Measurements from ENCODE around the gene SCARF1. TPM values are rescaled to one million over a fixed set of nuclear protein-coding genes. Genes with fewer than 3 reads are reported as not detected.

Gene SCARF1
- total RNA-seq, 1 donor from 2014 or later: 101 TPM

- peak; percentile 81 for DNase-seq (ENCODE audit: low read depth, low spot score)
These were observed 3.7 kb upstream of the SCARF1 start for GRCh38 chr17:1648963-1649843.

GRCh38 chr17:1648173-1648962 lies 2.8 kb upstream of the SCARF1 start:
- DNase-seq (ENCODE audit: low read depth, low spot score): no peak

- DNase-seq (ENCODE audit: low read depth, low spot score): no peak
These were observed 2.3 kb upstream of the SCARF1 start for GRCh38 chr17:1647802-1648171.

- no peak for DNase-seq (ENCODE audit: low read depth, low spot score)
These were observed 805 bp upstream of the SCARF1 start for GRCh38 chr17:1646199-1646875.

- DNase-seq (ENCODE audit: low read depth, low spot score): no peak
These were observed 882 bp downstream of the SCARF1 start for GRCh38 chr17:1644493-1645206.

GRCh38 chr17:1643999-1644492 lies 1.5 kb downstream of the SCARF1 start:
- no peak for DNase-seq (ENCODE audit: low read depth, low spot score)

GRCh38 chr17:1643293-1643998 lies 2.1 kb downstream of the SCARF1 start:
- no peak for DNase-seq (ENCODE audit: low read depth, low spot score)

- no peak for DNase-seq (ENCODE audit: low read depth, low spot score)
These were observed 4.5 kb downstream of the SCARF1 start for GRCh38 chr17:1641065-1641403.

- DNase-seq (ENCODE audit: low read depth, low spot score): no peak
These were observed 5.0 kb downstream of the SCARF1 start for GRCh38 chr17:1640329-1641064.

GRCh38 chr17:1639549-1640180 lies 5.9 kb downstream of the SCARF1 start:
- DNase-seq (ENCODE audit: low read depth, low spot score): no peak

- DNase-seq (ENCODE audit: low read depth, low spot score): no peak
These were observed 6.8 kb downstream of the SCARF1 start for GRCh38 chr17:1638624-1639300.

- no peak for DNase-seq (ENCODE audit: low read depth, low spot score)
These were observed 7.4 kb downstream of the SCARF1 start for GRCh38 chr17:1638171-1638590.

GRCh38 chr17:1636732-1637285 lies 8.7 kb downstream of the SCARF1 start:
- DNase-seq (ENCODE audit: low read depth, low spot score): no peak

GRCh38 chr17:1635675-1636465 lies 9.7 kb downstream of the SCARF1 start:
- no peak for DNase-seq (ENCODE audit: low read depth, low spot score)

- DNase-seq (ENCODE audit: low read depth, low spot score): no peak
These were observed 10.5 kb downstream of the SCARF1 start for GRCh38 chr17:1634841-1635650.

- DNase-seq (ENCODE audit: low read depth, low spot score): no peak
These were observed 14.9 kb downstream of the SCARF1 start for GRCh38 chr17:1630662-1631061.

Data from pulmonary artery endothelial cell (primary cell).